COLO668 (cell line): ENCODE data around the gene CIB4.
A peak's percentile ranks its signal among the peaks of the same experiment; 100 is the strongest.

Source experiments
- DNase-seq: peaks from one replicate; lab custom pipeline; 2025; ENCODE audit not compliant: unreplicated experiment; lab: John Stamatoyannopoulos, UW

Gene CIB4

DNA sequence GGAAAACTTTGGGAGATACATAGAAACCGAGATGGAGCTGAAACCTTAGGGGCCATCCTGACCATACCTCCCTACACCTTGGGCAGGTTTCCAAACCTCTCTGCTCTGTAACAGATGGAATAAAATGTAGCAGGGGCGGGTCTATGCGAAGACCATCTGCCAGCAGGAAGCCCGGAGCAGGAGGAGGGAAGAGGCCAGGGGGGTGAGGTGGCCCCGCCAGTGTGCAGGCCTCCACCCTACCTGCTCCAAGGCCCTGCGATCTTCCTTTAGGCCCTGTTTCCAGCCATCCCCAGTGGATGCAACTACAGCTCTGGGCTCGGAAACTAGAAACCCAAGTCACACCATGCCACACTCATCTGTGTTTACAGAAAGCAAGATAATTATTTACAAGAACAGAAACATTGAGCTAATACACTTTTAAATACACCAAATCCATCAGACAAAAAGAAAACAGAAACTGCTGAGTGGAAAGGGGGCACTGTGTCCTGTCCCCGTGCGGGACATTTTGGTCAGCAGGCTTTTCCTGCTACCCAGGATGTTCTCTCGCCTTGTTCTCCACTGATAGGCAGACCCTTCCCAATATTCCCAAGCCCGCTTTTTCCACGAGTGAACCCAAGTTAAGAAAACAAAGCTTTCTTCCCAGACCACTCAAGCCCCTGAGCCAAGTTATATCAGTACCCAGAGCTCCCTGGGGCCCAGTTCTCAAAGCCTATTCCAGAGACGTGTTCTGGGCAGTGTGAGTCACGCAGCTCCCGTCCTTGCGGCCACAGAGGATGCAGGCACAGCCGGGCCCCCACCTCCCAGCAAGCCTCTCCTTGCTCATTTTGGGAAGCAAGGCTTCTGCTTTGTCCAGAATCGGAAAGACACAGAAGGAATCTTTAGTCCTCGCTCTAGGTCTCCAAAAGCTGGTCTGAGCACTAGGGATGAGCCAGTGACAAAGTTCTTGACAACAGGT, 17.3 kb downstream of the CIB4 start:
- no peak for DNase-seq

DNA sequence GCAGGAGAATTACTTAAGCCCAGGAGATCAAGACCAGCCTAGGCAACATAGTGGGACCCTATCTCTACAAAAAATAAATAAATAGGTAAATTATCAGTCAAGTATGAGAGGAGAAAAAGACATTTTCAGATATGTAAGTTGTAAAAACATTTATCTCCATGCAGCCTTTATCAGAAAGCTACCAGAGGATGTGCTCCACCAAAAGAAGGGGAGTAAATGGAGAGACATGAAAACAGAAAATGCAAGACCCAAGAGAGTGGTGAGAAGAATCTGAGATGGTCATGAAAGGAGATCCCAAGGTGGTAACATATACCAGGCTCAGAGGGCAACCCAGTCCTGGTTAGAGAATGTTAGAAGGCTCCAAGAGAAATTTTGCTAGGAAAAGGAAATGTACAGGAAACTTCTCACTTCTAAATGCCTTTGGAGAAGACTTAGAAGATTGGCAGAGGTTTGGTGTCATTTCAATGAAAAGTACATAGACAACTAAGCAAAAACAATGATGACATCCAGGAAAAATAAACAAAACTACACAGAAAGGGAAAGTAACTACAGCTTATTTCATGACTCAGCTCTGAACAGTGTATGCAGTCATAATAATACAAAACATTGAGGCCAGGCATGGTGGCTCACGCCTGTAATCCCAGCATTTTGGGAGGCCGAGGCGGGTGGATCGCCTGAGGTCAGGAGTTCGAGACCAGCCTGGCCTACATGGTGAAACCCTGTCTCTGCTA, 19.5 kb downstream of the CIB4 start:
- DNase-seq = no peak

GRCh38 chr2:26620031-26620605, 21.0 kb downstream of the CIB4 start:
- DNase-seq = no peak

DNA sequence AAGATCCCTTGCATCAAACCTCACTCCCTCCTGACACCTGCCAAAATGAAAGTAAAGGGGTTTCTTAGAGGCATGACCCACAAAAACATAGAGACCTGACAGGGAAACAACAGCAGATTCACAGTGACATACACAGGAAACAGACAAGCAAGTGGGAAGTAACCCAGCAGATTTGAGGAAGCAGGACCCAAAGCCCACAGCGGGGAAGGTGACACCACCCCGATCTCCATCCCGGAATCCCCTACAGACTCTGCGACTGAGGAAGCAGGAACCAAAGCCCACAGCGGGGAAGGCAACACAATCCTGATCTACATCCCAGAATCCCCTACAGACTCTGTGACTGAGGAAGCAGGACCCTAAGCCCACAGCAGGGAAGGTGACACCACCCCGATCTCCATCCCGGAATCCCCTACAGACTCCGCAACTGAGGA, 21.6 kb downstream of the CIB4 start:
- DNase-seq = no peak

GRCh38 chr2:26619096-26619495, 22.1 kb downstream of the CIB4 start:
- DNase-seq = no peak

DNA sequence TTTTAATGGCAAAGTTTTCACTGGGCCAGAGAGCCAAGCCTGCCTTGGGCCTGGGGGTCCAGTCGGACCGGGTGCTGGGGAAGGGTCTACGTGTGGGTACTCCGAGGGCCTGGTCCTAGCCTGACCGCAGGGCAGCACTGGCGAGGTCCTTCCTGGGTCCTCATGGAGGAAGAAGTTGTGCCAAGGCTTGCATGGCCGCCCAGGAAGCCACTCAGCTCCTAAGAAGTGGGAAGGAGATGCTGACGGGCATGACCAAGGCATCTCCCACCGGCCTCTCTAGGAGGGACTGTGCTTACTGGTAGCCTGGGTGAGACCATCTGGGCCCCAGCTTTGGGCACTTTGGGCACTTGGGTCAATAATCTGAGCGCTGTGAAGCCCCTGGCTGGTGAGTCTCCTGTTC, 22.6 kb downstream of the CIB4 start:
- no peak for DNase-seq

GRCh38 chr2:26617588-26618083, 23.5 kb downstream of the CIB4 start:
- no peak for DNase-seq

DNA sequence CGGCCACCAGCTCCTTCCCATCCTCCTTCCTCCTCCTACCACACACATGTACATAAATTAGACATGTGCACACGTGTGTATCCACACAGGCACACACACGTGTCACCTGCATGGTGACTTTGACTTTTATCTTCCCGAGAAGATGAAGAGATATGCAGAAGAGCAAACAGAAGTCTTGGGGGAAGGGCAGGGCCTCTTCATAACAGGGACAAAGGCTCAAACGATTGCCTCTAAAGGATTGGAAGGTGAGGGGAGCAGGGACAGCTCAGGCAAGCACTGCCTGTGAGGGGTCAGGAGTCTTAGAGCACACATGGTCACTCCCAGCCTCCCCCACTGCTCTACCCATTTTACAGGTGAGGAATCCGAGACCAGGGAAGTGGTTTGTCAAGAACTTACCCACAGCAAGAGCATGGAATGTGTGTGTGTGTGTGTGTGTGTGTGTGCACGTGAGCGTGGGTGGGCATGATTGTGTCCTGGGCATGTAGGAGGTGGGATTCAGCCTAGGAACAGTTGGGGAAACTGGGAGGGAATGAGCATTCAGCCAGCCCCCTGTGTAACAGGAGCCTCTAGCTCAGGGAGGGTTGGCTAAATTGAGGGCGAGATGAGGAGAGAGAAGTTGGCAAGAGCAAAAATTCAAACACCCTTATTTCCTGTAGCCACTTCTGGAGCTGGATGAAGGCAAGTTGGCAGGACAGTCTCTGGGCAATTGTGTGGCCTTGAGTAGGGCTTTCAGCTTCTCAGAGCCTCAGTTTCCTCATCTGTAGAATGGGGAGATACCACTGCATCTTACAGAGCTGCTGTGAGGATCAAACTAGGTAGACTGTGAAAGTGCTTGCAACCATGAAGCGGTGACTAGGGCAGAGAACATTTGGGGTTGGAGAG, 24.2 kb downstream of the CIB4 start:
- DNase-seq = no peak

DNA sequence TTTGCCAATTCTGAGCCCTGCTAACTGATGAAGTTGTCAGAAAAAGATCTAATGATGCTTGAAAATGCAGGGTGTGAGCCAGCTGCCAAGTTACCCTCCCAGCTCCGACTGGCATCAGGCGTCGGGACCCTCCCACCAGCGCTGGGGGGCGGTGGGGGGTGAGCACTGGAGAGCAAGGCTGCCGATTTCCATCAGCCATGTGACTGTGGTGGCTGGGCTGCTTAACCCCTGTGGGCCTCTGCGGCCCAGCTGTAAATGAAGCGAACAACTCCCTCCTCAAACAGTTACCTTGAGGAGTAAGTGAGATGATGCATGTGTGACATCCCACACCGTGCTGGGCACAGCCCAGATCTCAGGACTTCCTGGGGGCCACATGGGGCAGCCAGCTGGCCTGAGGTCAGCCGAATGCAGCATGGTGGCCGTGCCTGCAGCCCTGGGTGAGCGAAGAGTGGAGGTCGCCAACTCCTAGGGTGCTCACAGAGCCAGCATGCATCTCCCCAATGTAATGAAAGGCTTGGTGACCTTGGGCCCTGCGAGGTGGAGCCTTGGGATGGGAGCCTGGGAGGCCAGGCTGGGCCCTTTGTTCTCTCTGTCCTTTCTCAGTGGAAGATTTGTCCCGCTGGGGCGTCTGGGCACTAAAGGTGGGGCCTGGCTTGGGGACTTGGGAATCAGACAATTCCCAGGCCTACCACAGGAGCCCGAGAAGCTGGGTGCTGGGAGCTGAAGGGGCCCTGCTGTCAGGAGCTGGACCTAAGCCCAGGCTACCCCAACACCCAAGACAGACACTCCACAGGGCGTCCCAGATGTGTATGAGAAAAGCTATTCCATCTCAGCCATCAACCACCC, 25.1 kb downstream of the CIB4 start:
- no peak for DNase-seq

GRCh38 chr2:26615336-26615859, 25.8 kb downstream of the CIB4 start:
- peak; percentile 21 for DNase-seq

- DNase-seq = no peak
Measured at GRCh38 chr2:26614216-26615138, 26.7 kb downstream of the CIB4 start.

DNA sequence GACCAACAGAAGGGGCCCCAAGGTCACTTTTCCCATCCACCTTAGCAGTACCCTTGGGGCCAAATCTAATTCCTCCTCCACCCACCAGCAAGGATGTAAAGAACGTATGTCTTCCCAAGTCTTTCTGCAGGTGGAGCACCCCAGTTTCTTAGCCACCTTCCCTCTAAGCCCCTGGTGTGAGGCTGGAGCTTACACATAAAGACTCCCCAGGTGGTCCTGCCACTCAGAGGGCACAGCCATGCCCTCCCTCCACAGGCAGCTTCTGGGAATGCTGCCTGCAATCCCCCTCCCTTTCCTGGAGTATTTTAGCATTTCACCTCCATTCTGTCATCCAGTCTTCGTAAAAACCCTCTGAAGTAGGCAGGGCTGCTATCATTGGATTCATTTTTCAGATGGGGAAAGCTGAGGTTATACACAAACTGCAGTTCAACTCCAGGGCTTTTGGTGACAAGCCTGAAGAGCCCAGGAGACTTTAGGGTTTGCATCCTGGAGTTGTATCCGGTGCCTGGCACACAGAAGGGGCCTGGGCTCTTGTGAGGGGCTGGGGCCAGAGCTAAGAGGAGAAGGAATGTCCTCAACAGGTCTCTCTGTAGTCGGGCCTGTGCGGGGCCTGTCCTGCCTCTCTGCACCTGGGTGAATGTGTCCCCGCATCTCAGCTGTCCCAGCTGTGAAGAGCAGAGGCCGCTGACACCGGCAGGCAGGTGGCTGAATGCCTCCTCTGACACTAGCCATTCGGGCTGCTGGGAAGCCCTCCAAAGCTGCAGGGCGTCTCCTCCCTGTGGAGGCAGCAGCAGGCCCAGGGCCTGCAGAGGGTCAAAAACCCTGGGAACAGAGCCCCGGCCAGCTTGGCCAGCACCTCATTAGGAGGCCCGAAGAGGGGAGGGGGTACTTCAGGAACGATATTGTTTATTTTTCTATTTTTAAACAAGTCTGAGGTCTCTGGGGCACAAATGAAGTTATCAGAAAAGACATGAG, 27.6 kb downstream of the CIB4 start:
- peak; percentile 15 for DNase-seq

GRCh38 chr2:26612522-26613240, 28.5 kb downstream of the CIB4 start:
- DNase-seq = no peak

DNA sequence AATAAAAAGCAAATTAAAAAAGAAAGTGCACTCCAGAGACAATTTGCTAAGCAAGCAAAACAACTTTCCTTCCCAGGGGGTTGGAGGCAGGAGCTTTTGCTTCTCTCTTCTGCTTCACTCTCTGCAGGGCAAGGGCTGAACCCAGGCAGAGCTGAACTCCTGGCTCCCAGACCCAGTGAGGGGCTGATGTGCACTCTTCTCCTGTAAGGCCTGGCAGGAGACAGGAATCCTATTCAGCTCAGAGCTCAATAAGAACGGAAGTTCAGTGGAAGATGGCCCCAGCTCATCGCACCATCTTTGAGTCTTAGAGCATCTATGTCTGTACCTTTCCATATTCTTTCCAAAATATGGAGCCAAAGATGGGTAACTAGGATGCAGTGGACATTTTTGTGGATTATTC, 29.1 kb downstream of the CIB4 start:
- DNase-seq = no peak

- no peak for DNase-seq
Measured at GRCh38 chr2:26610504-26611335, 30.4 kb downstream of the CIB4 start.

DNA sequence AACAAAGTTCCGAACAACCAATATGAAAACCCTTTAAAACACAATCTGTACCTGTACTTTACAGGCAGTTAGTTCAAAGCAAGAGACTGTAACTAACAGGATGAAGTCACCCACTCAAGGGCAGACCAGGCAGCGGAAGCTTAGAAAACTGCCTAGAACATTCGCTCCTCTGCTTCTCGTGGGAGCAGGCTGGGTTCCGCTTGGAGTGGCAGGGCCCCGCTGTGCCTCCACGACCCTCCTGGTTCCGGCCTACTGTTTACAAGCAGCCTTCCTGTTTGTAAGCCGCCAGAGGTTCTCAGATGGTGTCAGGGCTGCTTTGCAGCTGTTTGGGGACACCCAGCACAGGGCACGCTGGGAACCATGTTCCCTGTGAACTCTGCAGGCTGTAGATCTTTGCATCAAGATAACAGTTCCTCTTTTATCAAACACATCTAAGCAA, 31.3 kb downstream of the CIB4 start:
- no peak for DNase-seq
